ENCODE results near the gene SLC25A38.

- TF ChIP-seq YY1 (IDR thresholded peaks at IDR 0.05; ENCODE audit: insufficient read depth, insufficient read length) (no peak), SUZ12 (IDR thresholded peaks at IDR 0.05; ENCODE audit: extremely low read depth, insufficient read depth, insufficient read length) (no peak), ZNF274 (IDR thresholded peaks at IDR 0.05; ENCODE audit: low read depth, low read length) (no peak)
Measured at GRCh38 chr3:39414421-39414907, 31.3 kb downstream of the SLC25A38 start.
